PFSK-1 (cell line): ENCODE data around the gene SDC1.

ENCODE experiments used
- FOXP2 ChIP-seq: optimal IDR thresholded peaks from 2 replicates; pipeline ENCODE3; 2011; ENCODE audit warnings: borderline replicate concordance, control low read depth, inconsistent platforms; ENCODE audit not compliant: insufficient read depth; ENCODE audit errors: extremely low read length, extremely low read depth
- POLR2AphosphoS5 ChIP-seq: IDR thresholded peaks from 2 replicates; pipeline ENCODE4 v1.6.1; 2012; ENCODE audit warnings: low read depth, mild to moderate bottlenecking, control low read depth, low read length, moderate library complexity
- REST ChIP-seq, 2 experiments: IDR thresholded peaks; 2 replicates each; pipeline versions ENCODE4 v1.6.1 to v1.8.0; 2011 to 2012; ENCODE audit warnings: low read depth in 2 of 2, low read length in 2 of 2, control low read depth in 1 of 2, inconsistent platforms in 1 of 2, mild to moderate bottlenecking in 1 of 2, moderate library complexity in 1 of 2; ENCODE audit not compliant: insufficient read depth in 1 of 2
- SIN3A ChIP-seq: IDR thresholded peaks from 2 replicates; pipeline ENCODE4 v1.6.1; 2012; ENCODE audit warnings: mild to moderate bottlenecking, low read length, moderate library complexity, borderline replicate concordance; ENCODE audit not compliant: insufficient read depth
- TAF1 ChIP-seq: IDR thresholded peaks from 2 replicates; pipeline ENCODE4 v1.6.1; 2012; ENCODE audit warnings: low read length, control low read depth, borderline replicate concordance; ENCODE audit not compliant: insufficient read depth

Gene SDC1

DNA sequence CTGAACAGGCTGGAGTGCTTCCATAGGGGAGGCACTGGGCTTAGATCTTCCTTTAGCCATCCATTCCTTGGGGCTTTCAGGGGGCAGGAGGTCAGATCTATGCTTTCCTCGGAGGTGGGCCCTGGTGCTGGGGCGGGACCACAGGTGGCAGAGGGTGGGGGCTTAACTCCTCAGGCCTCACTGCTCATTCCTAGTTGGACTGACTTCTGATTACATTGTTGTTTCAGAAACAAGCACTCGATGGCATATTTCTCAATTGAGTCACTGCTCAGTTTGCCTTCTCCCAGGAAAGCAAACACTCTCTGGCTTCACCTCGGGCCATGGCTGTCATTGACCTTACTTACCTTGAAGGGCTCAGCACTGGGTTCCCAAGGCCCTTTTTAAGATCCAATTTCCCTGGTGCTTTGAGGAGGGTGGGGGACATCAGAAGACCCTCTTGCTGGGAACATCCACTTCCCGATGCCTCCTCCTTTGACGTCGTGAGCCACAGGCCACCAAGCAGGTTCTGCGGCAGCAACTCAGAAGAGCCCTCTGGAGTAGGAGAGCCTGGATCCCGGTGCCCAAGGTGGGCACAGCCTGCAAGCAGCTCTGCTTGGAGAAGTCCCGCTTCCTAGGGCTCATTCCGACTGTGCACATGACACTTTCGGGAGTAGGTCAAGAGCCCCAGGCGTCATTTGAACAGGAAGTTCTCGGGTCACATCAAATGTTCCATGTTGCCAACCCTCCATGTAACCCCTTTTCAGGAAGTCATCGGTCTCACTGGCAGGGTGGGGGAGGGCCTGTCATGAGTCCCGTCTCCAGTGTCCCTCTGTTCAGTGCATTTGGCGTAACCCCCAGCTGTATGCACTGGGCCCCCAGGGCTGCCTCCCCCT, 40.6 kb downstream of the SDC1 start:
- TF ChIP-seq POLR2AphosphoS5 (no peak), TAF1 (no peak)

DNA sequence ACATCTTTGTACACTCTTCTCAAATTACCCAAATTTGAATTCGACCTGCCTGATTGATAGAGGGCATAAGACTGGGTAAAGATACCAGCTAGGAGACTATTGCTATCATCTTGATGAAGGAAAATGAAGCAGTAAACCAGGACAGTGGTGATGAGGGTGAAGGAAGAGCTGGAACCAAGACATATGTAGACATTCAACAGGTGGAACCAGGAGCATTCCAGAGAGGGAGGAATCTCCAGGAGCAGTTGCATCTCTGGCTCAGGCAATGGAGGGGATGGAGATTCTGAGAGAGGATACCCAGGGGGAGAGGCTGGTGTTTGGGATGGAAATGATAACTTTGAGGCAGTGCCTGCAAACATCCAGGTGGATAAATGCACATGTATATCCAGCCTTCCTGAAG, 41.6 kb downstream of the SDC1 start:
- TF ChIP-seq SIN3A (no peak), REST (IDR thresholded peaks at IDR 0.05; ENCODE audit: insufficient read depth in 1 of 2, low read depth in 2 of 2, low read length in 2 of 2) (no peak), FOXP2 (no peak), TAF1 (no peak), POLR2AphosphoS5 (no peak)

GRCh38 chr2:20182241-20182931, 42.5 kb downstream of the SDC1 start:
- no peak for TF ChIP-seq REST (IDR thresholded peaks at IDR 0.05; ENCODE audit: insufficient read depth in 1 of 2, low read depth in 2 of 2, low read length in 2 of 2)
- no peak for TF ChIP-seq POLR2AphosphoS5
- TF ChIP-seq SIN3A: no peak
- TF ChIP-seq FOXP2: no peak
- no peak for TF ChIP-seq TAF1

DNA sequence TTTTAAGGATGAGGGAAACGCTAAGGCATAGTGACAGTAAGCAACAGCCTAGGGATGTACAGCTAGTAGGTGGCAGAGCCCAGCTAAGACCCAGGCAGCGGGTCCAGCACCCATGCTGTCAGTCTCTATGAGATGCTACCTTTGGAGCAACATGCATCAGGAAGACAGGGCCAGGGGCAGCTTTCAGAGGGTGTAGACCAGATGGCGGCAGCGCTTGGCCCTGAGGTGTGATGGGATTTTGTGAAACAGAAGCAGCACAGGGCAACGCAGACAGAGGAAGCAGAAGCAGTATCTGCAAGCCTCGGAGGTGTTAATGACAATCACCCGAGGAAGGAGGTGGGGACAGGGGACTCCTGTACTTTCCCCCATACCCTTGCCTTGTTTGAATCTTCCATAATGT, 43.2 kb downstream of the SDC1 start:
- TF ChIP-seq REST (IDR thresholded peaks at IDR 0.05; ENCODE audit: insufficient read depth in 1 of 2, low read depth in 2 of 2, low read length in 2 of 2) (no peak), POLR2AphosphoS5 (no peak), TAF1 (no peak), SIN3A (no peak), FOXP2 (no peak)

DNA sequence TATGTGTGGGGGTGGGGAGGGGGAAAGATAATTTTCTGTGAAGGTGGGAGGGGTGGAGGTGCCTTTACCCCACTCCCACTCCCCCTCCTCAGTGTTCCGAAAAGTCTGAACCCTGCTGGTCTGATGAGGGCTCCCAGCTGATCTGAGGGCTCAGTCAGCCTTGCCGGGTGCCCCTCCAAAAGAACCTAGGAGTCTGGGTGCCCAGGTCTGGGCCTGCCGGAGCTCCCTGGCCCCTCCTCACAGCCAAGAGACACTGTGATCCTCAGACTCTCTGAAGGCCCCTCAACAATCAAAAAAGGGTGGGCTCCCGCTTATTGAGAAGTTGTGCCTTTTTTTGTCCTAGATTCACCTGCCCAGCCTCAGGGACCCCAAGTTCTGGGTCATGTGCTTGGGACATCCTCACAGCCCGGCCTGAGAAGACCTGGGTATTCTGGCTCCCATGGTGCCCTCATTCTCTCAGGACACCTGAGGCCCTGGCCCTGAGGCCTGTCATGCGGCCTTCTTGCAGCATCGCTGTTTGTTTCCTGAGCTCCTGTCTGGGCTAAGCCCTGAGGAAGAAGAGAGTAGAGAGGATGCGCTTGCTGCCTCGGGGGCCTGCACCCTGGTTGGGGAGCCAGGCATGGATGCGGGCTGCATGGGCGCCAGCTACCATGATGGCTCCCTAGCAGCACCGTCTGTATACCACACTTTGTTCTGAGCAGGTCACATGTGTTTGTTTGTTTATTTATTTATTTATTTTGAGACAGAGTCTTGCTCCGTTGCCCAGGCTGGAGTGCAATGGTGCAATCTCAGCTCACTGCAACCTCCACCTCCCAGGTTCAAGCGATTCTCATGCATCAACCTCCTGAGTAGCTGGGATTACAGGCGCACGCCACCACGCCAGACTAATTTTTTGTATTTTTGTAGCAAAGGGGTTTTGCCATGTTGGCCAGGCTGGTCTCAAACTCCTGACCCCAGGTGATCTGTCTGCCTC, 44.0 kb downstream of the SDC1 start:
- no peak for TF ChIP-seq TAF1
- TF ChIP-seq FOXP2: no peak
- no peak for TF ChIP-seq REST (IDR thresholded peaks at IDR 0.05; ENCODE audit: insufficient read depth in 1 of 2, low read depth in 2 of 2, low read length in 2 of 2)
- TF ChIP-seq POLR2AphosphoS5: no peak
- no peak for TF ChIP-seq SIN3A
